HFFc6 (cell line): Measurements from ENCODE around the gene ELL2. TPM values are rescaled to one million over a fixed set of nuclear protein-coding genes. Genes with fewer than 3 reads are reported as not detected.
A peak's percentile ranks its signal among the peaks of the same experiment; 100 is the strongest.

Source experiments
- DNase-seq: peaks from one replicate; pipeline ENCODE4 v3.0.0-alpha.2; 2018
- H3K27ac Mint-ChIP-seq: 2 replicates; pipeline ENCODE4 v1.8.0; 2020; ENCODE audit warnings: mild to moderate bottlenecking, mixed read lengths
- H3K27me3 Mint-ChIP-seq: 2 replicates; pipeline ENCODE4 v1.8.0; 2021; ENCODE audit warnings: mild to moderate bottlenecking, moderate library complexity, mixed read lengths; ENCODE audit not compliant: insufficient read depth
- H3K36me3 Mint-ChIP-seq: 2 replicates; pipeline ENCODE4 v1.8.0; 2021; ENCODE audit warnings: low read depth, mixed read lengths
- H3K4me1 Mint-ChIP-seq: 2 replicates; pipeline ENCODE4 v1.8.0; 2020; ENCODE audit warnings: low read depth, mixed read lengths
- H3K4me3 Mint-ChIP-seq: 2 replicates; pipeline ENCODE4 v1.8.0; 2020; ENCODE audit warnings: mild to moderate bottlenecking, moderate library complexity, mixed read lengths
- H3K9me3 Mint-ChIP-seq: 2 replicates; pipeline ENCODE4 v1.8.0; 2020; ENCODE audit warnings: mild to moderate bottlenecking, mixed read lengths
- total RNA-seq, 6 experiments: library from RNA; stranded (reverse); fragmentation: NEBNext Ultra II Directional; extraction: Animal tissue kit (Norgen Biotek cat#: 25700); gene quantifications; 2 replicates in 1 of 6; 3 replicates in 5 of 6; pipeline ENCODE4 v1.2.3, GENCODE V29; 2021
- TF ChIP-seq, protein P1 (sequence below): fragments of 200-600 bp; sonication (generic); IDR thresholded peaks from 2 replicates; pipeline ENCODE4 v1.5.0; 2021; ENCODE audit warnings: antibody characterized with exemption, mild to moderate bottlenecking

Gene ELL2
- total RNA-seq, 6 experiments from 2014 or later, result 346 to 505 (median 380) TPM

DNA sequence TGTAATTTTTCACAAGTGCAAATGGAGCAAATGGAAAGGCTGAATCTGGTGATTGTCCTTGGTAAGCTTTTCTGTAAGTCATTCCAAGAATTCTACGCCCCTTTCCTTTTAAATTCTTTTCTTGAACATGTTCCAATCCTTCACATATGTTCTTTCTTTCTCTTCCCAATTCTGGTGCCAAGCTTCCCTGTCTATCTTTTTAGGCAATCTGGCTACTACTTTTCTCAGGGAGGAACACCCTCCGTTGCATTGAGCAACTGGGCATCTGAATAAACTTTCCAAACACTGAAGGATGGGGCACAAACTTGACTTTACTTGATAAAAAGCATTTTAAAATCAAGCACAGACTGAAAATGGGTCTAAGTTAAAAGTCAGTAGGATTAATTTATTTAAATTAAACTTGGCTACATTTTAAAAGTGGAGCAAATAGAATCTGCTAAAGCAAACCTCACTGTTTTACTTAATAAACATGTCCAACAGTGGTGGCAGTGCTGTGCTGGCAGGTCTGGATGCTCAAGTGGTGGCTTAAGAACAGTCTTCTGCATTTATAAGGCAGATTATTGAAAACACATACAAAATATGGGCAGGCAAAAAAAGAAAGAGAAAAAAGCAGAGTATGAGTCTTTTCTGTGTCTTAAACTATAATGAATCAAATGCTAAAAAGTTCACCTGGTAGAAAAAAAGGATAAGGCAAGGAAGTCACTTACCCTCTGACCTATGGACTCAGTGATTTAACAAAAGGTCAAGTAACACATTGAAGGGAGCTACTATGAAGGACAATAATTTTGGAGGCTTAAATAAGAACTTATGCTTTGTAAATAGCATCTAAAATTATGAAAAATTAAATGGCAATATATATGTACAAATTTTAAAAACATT lies 5.4 kb downstream of the ELL2 start:
- Mint-ChIP-seq H3K4me1 (peaks cover 81% of the 10 kb centered on the region), H3K27ac (peak overlapping the region; percentile 67), H3K4me3 (peak overlapping the region; percentile 97), H3K9me3 (no peaks in the 10 kb centered on the region), H3K36me3 (peaks cover 89% of the 10 kb centered on the region), H3K27me3 (peaks cover 8% of the 10 kb centered on the region)
- DNase-seq, result no peak
- TF ChIP-seq, protein P1, sequence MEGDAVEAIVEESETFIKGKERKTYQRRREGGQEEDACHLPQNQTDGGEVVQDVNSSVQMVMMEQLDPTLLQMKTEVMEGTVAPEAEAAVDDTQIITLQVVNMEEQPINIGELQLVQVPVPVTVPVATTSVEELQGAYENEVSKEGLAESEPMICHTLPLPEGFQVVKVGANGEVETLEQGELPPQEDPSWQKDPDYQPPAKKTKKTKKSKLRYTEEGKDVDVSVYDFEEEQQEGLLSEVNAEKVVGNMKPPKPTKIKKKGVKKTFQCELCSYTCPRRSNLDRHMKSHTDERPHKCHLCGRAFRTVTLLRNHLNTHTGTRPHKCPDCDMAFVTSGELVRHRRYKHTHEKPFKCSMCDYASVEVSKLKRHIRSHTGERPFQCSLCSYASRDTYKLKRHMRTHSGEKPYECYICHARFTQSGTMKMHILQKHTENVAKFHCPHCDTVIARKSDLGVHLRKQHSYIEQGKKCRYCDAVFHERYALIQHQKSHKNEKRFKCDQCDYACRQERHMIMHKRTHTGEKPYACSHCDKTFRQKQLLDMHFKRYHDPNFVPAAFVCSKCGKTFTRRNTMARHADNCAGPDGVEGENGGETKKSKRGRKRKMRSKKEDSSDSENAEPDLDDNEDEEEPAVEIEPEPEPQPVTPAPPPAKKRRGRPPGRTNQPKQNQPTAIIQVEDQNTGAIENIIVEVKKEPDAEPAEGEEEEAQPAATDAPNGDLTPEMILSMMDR, result no peak

DNA sequence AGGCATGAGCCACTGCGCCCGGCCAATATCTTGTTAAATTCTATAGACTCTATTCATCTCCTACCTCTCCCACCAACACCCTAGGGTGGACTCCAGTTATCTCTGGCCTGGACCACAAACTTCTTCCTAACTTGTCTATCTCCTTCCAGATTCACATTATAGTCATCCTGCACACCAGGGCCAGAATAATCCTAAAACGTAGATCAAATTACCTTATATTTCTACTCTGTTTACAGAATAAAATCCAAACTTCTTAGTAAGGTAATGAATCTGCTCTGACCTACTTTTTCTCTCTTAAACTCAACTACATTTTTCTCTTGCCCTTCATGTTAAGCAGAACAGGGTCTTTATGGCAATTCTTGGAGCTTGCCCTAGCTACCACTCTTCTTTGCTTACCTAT lies 6.9 kb downstream of the ELL2 start:
- Mint-ChIP-seq H3K27ac (peak overlapping the region; percentile 67), H3K27me3 (no peaks in the 10 kb centered on the region; the same call in 1 of the 2 replicates), H3K9me3 (no peaks in the 10 kb centered on the region), H3K4me1 (peaks cover 93% of the 10 kb centered on the region), H3K36me3 (peaks cover 85% of the 10 kb centered on the region), H3K4me3 (peak overlapping the region; percentile 97)
- DNase-seq, result no peak
- TF ChIP-seq, protein P1, result no peak

DNA sequence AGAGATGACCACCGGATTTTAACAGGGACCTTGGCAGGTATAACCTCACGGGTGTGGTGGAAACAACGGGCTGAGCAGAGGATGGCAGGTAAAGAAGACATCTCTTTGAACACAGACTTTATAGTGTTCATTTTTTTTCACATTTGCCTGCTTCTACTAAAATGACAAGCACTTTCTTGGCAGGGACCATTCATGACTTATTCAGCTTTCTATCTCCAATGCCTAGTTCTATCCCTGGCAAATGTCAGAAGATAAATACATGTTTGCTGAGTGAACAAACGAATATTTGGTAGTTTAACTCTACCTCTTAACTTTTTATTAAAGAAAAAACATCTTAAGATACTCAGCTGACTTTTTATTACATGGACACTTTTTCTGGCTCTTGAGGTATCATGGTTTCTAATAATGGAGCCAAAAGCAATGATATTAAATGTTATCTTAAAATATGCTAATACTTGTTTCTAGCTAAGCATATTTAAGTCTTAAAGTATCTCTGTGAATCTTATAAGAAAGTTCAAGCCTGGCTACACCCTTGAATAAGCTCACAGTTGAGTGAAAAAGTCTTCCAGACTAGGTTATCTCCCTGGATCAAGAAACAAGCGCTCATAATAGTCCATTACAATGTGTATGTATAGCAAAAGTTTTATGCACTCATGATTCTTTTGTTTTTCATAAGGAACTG lies 8.5 kb downstream of the ELL2 start:
- H3K27me3 Mint-ChIP-seq, result no peaks in the 10 kb centered on the region; the same call in 1 of the 2 replicates
- no peaks in the 10 kb centered on the region for H3K9me3 Mint-ChIP-seq
- H3K27ac Mint-ChIP-seq, result peak overlapping the region; percentile 46; the same call in 1 of the 2 replicates
- peak overlapping the region; percentile 74 for H3K4me3 Mint-ChIP-seq
- TF ChIP-seq, protein P1, result no peak
- H3K4me1 Mint-ChIP-seq, result peaks cover 93% of the 10 kb centered on the region
- no peak for DNase-seq
- H3K36me3 Mint-ChIP-seq, result peaks cover 80% of the 10 kb centered on the region

DNA sequence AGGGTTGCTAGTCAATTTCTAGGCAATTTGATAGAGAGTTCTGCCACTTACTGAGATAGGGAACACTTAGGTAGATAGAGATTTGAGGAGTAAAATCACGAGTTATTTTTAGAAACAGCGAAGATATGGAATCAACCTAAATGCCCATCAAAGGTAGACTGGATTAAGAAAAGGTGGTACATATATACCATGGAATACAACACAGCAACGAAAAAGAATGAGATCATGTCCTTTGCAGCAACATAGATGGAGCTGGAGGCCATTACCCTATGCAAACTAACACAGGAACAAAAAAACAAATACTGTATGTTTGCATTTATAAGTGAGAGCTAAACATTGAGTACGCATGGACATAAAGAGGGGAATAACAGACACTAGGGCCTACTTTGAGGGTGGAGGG lies 9.7 kb downstream of the ELL2 start:
- Mint-ChIP-seq H3K4me1 (peaks cover 90% of the 10 kb centered on the region), H3K4me3 (peak overlapping the region; percentile 38), H3K27me3 (no peaks in the 10 kb centered on the region; the same call in 1 of the 2 replicates), H3K9me3 (no peaks in the 10 kb centered on the region), H3K27ac (peak overlapping the region; percentile 23), H3K36me3 (peaks cover 76% of the 10 kb centered on the region)
- DNase-seq, result no peak
- TF ChIP-seq, protein P1, result no peak

DNA sequence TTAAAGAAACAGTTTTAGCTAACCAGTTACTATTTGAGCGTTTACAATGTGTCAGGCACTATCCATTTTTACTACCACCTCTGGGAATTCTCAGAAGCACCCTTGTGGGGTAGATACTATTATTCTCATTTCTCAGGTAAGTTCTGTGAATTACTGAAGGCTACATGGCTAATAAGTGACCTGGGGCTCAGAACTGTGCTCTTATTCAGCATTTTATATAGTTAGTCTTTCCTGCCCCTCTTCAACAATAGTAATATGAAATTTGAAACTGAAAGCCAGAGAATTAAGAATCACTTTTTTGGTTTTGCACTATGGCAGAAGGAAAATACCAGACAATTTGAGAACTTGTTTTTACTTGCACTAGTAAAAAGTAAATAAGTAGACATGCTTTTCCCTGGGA lies 11.8 kb downstream of the ELL2 start:
- Mint-ChIP-seq H3K4me3 (peak overlapping the region; percentile 67), H3K27ac (peak overlapping the region; percentile 34), H3K4me1 (peaks cover 90% of the 10 kb centered on the region), H3K27me3 (no peaks in the 10 kb centered on the region; the same call in none of the 2 replicates), H3K36me3 (peaks cover 77% of the 10 kb centered on the region), H3K9me3 (no peaks in the 10 kb centered on the region)
- DNase-seq, result no peak
- TF ChIP-seq, protein P1, result no peak
